Putamen (tissue), 1 donor: ENCODE results near the gene KCNG2.

ENCODE experiments used
- DNase-seq: peaks from one replicate; pipeline ENCODE4 v3.0.0-alpha.2; 2016; ENCODE audit warnings: low spot score

The KCNG2 gene

DNA sequence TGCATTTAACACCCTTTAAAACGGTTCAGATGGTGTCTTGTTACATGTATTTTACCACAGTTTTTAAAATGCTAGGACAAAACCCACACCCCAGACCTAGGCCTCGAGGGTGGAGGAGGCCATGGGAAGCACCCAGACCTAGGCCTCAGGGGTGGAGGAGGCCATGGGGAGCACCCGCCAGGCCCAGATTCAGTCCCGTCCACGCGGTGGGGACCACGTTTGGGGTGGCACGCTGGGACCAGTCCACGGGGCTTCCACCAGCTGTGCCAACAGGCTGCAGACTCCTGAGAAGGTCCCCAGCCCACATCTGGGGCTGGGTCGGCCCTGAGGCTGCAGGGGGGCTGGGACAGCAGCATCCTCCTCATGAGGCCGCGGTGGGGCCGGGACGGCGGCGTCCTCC is 90.3 kb downstream of the KCNG2 start:
- no peak for DNase-seq

DNA sequence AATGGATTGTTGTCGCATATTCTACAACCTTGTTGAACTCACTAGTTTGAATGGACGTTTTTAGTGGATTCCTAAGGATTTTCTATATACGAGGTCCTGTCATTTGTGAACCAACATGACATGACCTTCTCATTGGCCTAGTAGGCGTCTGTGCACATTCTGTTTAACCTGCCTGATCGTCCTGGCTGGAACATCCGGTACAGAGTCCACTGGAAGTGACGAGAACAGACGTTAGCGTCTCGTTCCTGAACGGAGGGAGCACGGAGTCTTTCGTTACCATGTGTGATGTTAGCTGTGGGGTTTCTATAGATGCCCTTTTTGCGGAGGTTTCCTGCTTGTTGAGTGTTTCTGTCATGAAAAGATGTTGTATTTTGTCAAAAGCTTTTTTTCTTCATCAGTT is 91.8 kb downstream of the KCNG2 start:
- no peak for DNase-seq

DNA sequence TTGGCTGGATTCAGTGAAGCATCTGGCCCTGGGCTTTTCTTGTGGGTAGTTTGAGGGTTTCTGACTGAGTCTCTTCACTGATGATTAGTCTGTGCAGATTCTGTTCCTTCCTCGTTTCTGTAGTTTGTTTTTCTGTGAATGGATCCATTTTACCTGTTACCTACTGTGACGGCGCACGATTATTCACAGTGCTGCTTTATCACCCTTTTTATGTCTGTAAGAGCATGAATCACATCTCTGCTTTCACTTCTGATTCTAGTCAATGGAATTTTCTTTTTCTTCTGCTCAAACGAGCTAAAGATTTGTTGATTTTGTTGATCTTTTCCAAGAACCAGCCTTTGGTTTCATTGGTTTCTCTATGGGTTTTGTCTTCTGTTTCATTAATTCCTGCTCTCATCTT is 92.9 kb downstream of the KCNG2 start:
- no peak for DNase-seq

DNA sequence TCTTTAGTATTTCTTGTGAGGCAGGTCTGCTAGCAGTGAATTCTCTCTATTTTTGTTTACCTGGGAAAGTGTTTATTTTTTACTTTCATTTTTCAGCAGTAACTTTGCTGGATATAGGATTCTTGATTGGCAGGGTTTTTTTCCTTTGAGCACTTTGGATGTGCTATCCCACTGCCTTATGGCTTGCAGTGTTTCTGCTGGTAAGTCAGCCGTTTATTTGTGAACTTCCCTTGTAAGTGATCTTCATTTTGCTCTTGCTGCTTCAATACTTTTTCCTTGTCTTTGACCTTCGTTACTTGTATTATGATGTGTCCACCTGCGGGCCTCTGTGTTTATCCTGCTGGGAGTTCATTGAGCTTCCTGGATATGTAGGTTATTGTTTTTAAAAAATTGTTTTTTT is 99.0 kb downstream of the KCNG2 start:
- no peak for DNase-seq

DNA sequence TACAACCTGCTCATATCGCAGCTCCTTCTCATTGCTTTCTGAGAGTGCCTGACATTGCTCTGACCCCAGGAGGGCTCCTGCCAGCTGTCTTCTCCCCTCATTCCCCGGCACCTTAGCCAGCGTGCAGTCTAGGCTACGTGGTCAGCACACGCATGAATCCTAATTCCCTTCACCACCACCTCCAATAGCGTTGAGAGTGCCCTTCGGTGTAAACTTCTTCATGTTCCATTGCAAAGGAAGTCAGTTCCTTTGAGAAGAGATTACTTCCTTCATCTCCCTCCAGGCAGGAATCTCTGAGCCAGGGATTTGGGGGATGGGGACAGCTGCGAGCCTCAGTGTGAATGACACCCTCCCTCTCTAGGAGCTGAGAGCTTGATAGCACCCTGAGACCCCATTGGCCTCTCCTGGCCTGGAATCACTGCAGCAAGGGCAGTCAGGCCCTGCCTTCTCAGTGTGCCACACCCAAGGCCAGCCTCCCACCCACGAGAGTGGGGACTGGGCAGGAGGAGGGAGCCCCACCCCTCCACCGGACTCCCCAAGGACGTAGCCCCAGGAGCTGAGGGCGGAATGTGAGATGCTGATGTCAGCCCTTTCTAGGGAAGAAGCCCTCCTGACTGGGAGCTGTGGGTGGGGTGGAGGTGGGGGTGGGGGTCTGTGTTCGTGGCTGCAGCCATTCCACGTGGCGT is 100.3 kb downstream of the KCNG2 start:
- no peak for DNase-seq

DNA sequence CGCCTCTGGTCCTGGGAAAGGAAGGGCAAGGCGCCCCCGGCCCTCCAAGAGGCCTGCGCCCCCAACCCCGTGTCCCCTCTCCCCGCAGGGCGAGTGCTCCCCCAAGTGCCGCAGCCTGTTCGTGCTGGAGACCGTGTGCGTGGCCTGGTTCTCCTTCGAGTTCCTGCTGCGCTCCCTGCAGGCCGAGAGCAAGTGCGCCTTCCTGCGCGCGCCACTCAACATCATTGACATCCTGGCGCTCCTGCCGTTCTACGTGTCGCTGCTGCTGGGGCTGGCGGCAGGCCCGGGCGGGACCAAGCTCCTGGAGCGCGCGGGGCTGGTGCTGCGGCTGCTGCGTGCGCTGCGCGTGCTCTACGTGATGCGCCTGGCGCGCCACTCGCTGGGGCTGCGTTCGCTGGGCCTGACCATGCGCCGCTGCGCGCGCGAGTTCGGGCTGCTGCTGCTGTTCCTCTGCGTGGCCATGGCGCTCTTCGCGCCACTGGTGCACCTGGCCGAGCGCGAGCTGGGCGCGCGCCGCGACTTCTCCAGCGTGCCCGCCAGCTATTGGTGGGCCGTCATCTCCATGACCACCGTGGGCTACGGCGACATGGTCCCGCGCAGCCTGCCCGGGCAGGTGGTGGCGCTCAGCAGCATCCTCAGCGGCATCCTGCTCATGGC is 101.3 kb downstream of the KCNG2 start:
- DNase-seq, result no peak

DNA sequence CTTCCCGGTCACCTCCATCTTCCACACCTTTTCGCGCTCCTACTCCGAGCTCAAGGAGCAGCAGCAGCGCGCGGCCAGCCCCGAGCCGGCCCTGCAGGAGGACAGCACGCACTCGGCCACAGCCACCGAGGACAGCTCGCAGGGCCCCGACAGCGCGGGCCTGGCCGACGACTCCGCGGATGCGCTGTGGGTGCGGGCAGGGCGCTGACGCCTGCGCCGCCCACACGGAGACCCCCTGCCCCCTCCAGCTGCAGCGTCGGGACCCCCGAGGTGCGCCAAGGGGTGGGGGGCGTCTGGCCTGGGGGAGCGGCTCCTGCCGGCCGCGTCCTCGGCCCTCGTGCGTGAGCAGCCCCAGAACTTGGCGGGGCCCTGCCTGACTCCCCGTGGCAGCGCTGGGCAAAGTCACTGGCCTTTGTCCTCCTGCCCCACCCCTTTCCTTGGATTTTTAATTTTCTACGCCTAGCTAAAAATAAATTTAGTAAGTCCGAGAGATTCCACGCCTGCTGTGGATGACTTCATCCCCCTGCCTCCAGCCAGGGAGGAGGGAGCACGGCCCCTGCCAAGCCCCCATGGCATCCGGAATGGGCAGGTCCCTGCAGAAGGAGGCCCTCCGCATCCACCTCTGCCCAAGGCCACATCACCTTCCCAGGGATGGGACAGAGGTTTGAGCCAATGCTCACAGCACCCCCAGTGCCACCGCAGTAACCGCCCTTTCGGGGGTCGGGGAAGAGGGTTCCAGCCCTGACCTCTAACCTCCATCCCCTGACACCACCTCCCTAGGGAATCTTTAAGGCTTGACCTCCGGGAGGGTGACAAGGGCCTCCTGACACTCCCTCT is 102.1 kb downstream of the KCNG2 start:
- DNase-seq, result no peak

DNA sequence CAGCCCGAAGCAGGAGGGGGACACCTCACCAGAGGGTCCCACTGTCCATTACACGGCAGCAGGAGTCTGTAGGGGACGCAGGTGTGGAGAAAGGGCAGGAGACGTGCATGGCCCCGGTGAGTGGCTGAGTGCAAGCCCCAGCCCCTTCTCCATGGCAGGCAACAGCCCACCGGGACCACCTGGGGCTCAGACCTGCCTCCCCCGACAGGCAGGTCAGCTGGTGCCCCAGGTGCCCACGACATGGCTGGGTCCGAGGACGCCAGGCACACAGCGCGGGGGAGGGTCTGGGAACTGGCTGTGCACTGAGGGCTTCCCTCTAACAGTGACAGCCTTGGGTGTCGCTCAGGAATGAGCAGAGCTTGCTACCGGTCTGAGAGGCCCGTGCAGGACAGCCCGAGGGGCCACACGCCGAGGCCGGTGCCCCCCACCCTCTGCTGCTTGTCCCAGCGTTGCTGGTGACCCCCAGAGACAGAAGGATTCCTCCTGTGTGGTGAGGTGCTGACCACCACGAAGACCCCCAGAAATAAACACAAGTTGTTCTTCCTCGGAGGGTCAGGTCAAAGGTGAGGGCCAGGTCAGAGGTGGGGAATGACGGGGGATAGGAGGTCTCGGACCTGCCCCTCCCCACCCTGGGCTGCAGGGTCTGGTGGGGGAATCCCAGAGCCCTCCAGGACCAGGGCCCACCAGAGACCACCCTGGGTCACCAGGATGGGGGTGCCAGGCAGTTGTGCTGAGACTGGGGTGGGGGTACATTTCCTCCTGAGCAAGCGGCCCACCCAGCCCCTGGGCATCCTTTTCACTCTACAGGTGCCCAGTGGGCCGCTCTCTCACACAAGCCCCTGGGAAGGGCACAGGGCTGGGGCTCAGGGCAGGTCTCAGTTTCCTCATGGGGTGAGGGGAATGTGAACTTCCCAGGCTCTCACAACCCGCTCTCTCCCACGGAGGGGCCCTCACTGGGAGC is 103.2 kb downstream of the KCNG2 start:
- DNase-seq, result no peak

DNA sequence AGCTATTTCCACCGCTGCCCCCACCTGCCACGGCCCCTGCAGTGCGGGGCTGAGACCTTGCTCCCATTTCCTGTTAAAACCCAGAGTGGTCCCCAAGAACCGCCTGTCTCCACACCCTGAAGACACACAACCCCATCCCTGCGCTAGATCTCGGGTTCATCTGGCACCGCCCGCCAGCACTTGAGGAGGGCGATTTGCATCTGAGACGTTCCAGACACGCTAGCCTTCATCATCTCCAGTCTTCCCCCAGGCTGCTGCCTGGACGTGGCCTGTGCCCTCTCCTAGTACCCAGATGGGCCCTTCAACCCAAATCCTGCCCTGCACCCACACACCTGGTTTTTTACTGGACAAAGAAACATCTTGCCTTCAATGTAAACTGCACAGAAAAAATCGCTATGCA is 103.9 kb downstream of the KCNG2 start:
- DNase-seq, result no peak

DNA sequence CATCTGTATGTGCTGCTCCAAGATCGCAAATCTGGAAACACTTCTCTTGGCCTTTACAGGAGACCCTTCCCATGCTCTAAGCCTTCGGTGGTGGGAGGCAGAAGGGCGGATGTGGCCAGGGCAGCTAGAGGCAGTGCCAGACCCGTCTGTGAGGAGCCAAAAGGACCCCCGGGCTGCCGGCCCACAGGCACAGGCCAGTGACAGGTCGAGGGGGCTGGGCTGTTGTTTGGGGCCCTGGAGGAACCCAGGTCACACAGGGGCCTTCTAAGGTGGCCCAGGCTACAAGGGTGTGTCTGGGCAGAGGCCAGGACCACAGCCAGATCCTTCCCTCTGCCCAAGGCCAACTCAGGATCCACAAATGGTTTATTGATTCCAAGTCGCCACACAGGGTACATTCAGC is 104.3 kb downstream of the KCNG2 start:
- DNase-seq, result no peak

DNA sequence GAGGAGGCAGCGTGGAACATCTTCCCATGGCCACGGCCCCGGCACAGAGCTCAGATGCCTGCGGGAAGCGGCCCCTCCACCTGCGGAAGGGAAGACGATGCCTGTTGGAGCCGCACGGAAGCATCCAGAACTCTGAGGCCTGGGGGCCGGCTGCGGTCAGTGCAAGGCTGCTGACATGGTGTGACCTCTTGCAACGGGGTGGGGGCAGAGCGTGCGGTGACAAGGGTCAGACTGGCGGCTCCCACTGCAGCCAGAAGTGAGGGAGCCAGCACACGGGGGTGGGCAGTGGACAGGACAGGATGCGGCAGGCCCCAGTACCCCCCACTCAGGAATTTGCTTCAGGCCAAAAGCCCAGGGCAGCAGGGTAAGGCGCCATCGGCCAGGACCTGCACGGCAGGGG is 104.9 kb downstream of the KCNG2 start:
- DNase-seq, result no peak

DNA sequence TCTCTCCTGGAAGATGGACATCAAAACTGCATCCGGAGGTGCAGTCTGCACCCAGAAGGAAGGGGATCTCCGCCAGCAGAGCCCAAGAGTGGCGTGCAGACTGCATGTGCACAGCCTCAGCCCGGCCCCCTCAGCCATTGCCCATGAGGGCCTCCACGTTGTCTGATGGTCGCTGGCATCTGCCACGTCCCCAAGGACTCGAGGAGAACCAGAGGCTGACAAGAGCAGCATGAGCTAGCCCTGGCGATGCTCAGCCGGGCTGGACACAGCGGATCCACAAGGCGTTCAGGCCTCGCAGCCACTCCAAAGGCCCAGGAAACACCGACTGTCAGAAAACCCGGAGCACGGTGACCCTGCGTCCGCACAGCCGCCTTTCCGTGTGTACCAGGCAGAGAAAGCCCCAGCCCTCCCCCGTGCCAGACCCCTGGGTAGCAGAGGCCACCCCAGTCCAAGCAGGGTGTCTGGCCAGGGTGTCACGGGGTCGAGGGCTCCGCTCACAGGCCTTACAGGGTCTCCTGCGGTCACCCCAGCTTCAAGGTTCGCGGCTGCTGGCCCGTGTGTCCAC is 105.4 kb downstream of the KCNG2 start:
- DNase-seq, result no peak

DNA sequence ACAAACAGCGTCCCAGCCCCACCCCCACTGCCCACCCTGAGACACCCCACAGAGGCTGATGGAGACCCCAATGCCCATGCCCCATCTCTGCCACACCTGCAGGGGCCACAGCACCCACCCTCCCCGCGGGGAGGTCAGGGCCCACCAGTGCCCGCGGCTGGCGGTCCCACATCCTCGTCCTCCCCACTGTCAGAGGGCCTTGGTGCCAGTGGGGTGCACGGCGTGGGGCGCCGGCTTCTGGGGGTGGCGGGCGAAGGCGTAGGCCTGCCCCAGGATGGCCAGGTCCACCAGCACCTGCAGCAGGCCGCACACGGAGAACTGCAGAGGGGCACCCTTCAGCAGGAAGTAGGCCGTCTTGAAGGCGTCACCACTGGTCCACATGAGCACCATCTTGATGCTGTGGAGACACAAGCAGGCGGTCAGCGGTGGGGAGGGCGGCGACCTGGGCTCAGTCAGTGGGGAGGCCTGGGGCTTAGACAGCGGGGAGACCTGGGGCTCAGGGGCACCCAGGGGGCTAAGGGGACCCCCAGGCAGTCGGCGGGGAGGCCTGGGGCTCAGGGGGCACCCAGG is 106.1 kb downstream of the KCNG2 start:
- no peak for DNase-seq

DNA sequence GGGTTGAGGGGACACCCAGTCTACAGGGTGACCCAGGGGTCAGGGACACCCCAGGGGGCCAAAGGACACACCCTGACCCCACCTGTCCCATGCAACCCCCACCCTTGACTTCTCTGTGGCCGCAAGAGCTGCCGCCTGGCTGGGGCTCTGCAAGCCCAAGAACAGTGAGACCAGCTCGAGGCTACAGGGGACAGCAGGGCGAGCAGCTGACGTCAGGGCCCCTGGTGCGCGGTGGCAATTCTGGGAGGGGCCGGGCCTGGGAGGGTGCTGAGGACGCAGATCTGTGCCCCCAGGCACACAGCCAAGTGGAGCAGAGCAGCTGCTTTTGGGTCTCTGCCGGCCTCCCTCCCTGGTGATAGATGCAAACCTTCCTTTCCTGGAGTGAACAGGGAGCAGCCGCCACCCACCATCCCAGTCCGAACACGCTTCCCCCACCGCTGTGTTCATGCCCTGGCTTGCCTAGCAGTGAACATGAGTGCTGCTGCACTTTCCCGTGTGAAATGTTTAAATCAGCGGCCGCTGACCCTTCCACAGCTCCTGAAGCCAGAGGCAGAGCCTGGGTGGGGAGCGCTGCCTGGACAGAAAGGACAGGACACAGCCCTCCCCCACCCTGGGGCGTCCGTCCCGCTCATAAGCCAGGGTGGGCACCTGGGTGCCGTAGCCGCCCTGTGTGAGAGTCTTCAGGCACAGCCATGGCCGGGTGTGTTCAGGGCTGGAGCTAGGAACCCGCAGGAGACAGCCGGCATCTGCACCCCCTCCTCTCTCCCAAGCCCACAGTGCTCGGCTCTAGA is 106.8 kb downstream of the KCNG2 start:
- DNase-seq, result no peak

DNA sequence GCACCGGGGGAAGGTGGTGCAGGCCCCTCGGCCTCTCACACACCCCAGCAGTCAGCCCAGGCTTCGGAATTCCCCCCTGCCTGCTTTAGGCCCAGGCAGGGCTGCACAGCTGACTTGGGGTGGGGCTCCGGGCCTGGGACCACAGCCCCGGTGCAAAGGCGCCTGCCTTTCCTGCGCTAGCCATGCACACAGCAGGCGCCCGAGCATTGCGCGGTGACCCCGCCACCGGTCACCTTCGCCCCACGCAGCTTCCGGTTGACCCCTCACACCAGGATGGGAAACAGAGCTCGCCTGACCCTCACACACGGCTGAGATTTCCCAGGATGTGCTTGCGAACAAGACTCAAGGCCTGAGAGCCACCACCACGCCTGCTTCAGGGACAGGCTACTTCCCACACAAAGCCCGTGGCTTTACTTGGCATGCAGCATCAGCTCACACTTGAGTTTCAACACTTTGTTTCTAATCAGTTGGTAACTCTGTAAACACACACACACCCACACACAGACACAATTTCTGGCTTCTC is 107.7 kb downstream of the KCNG2 start:
- DNase-seq, result no peak

DNA sequence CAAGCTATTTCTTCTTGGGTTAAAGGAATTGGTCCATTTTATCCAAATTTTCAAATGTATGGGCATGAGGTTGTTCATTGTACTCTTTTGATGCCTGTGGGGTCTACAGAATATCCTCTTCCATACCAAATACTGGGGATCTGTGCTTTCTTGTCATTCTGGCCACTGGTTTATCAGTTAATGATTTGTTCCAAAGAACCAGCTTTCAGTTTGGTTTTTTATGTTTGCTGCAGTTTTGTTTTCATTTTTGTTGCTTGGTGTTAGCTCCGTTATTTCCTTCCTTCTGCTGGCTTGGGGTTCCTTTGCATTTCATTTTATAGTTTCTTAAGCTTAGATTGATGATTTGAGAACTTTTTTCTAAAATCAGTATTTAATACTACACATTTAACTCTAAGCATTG is 108.3 kb downstream of the KCNG2 start:
- DNase-seq, result no peak

DNA sequence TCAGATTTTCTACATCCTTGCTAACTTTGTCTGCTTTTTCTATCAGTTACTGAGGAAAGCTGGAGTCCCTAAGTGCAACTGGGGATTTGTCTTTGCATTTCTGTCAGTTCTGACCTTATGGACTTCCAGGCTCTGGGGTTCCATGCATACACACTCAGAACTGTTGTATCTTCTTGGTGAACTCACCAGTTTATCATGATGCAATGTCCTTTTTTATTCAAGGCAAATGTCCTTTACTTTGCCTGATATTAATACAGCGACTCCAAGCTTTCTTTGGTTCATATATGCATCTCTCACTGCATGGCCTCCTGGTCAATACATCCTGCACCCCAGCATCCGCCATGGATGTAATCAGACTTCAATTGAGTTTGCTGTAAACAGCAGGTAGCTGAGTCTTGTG is 109.0 kb downstream of the KCNG2 start:
- DNase-seq, result no peak

DNA sequence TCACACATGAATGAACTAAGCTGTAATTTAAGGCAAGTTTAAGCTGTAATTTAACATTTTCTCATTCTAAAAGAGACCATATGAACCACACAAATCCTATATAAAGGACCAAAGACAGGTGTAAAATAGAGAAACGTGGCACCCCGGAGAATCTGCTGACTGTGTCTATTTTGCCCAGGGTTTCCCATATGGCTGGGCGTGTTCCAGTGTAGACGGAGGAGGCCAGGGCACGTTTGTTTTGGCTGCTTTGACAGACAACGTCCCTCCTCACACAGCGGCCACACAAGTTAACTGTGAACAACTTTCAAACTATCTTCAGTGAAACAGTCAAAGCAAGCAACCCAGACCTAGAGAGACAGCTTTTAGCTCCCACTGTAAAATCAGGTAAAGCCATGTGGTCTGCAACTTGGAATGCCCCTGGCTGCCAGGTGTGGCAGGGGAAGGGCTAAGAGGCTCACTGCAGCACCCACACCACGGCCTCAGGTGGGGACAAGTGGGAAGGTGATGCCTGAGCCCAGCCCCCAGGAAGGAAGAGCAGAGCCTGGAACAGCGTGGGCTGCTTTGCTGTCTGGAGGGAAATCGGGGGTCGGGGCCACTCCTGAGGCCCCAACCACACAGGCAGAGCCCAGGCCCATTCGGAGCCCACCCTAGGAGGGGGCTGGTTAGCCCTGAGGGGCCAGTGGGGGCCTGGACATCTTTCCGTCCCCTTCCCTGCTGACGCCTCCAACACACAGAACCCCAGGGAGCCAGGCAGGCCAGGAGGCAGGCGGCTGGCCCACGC is 113.0 kb downstream of the KCNG2 start:
- DNase-seq, result no peak
